H1 (cell line): ENCODE results near the gene ADAD1. TPM values are rescaled to one million over a fixed set of nuclear protein-coding genes. Genes with fewer than 3 reads are reported as not detected.

ENCODE experiments used
- POU5F1 ChIP-seq: IDR thresholded peaks from 2 replicates; pipeline ENCODE4 v1.6.1; 2011; ENCODE audit warnings: low read depth, mild to moderate bottlenecking, low read length, moderate library complexity
- polyA plus RNA-seq, 7 experiments: library from polyadenylated mRNA; depleted of rRNA in 3 of 7; stranded (reverse) in 5 of 7; unstranded in 2 of 7; fragments of >200 nt in 5 of 7; fragments of 200-250 nt in 2 of 7; gene quantifications; 1 replicate in 5 of 7; 2 replicates in 1 of 7; 4 replicates in 1 of 7; pipeline versions ENCODE4 v1.2.1 to v1.2.3, GENCODE V29; 2011 to 2013; ENCODE audit warnings: missing spikeins in 2 of 7, mixed read lengths in 2 of 7
- total RNA-seq: library from RNA; stranded (reverse); fragmentation: NEBNext Ultra II Directional; extraction: Animal tissue kit (Norgen Biotek cat#: 25700); gene quantifications from 2 replicates; pipeline ENCODE4 v1.2.1, GENCODE V29; 2021
- TF ChIP-seq, protein P1 (sequence below), 3 experiments: IDR thresholded peaks; 1 replicate in 2 of 3; 2 replicates in 1 of 3; pipeline versions ENCODE4 v1.5.1 to v1.6.1; 2011; ENCODE audit warnings: low read length in 3 of 3, mild to moderate bottlenecking in 3 of 3, inconsistent platforms in 2 of 3, low read depth in 1 of 3, moderate library complexity in 1 of 3; ENCODE audit not compliant: insufficient read depth in 1 of 3; ENCODE audit errors: control extremely low read depth in 1 of 3
- TF ChIP-seq, protein P2 (sequence below): IDR thresholded peaks from 2 replicates; pipeline ENCODE4 v1.6.1; 2012; ENCODE audit warnings: inconsistent platforms

Gene ADAD1
- total and polyA plus RNA-seq, 2 of the 8 experiments (the other 6 are each of a cell fraction or from before 2014, with no cell fraction given) = not detected

GRCh38 chr4:122423246-122423645, 44.4 kb downstream of the ADAD1 start (continued):
- TF ChIP-seq, protein P1, sequence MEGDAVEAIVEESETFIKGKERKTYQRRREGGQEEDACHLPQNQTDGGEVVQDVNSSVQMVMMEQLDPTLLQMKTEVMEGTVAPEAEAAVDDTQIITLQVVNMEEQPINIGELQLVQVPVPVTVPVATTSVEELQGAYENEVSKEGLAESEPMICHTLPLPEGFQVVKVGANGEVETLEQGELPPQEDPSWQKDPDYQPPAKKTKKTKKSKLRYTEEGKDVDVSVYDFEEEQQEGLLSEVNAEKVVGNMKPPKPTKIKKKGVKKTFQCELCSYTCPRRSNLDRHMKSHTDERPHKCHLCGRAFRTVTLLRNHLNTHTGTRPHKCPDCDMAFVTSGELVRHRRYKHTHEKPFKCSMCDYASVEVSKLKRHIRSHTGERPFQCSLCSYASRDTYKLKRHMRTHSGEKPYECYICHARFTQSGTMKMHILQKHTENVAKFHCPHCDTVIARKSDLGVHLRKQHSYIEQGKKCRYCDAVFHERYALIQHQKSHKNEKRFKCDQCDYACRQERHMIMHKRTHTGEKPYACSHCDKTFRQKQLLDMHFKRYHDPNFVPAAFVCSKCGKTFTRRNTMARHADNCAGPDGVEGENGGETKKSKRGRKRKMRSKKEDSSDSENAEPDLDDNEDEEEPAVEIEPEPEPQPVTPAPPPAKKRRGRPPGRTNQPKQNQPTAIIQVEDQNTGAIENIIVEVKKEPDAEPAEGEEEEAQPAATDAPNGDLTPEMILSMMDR (IDR thresholded peaks at IDR 0.05; ENCODE audit: control extremely low read depth in 1 of 3, insufficient read depth in 1 of 3, low read depth in 1 of 3, low read length in 3 of 3) = no peak
- TF ChIP-seq, protein P2, sequence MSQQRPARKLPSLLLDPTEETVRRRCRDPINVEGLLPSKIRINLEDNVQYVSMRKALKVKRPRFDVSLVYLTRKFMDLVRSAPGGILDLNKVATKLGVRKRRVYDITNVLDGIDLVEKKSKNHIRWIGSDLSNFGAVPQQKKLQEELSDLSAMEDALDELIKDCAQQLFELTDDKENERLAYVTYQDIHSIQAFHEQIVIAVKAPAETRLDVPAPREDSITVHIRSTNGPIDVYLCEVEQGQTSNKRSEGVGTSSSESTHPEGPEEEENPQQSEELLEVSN = no peak
- TF ChIP-seq POU5F1 = no peak
